NCI-H2227 treated with DMSO at 0.1 percent for 48 hours (cell line): ENCODE data around the gene ZBTB7C.
A peak's percentile ranks its signal among the peaks of the same experiment; 100 is the strongest.

Source experiments
- DNase-seq: peaks from one replicate; lab custom pipeline; 2025; lab: John Stamatoyannopoulos, UW

ZBTB7C gene

GRCh38 chr18:48034651-48035555 lies 374.3 kb downstream of the ZBTB7C start:
- DNase-seq = no peak

- no peak for DNase-seq
Measured at GRCh38 chr18:48033790-48034650, 375.2 kb downstream of the ZBTB7C start.

GRCh38 chr18:48032876-48033789 lies 376.1 kb downstream of the ZBTB7C start:
- DNase-seq = no peak

GRCh38 chr18:48031641-48032040 lies 377.5 kb downstream of the ZBTB7C start:
- DNase-seq = no peak

GRCh38 chr18:48030616-48031480 lies 378.3 kb downstream of the ZBTB7C start:
- DNase-seq = peak; percentile 71

GRCh38 chr18:48029296-48029986 lies 379.7 kb downstream of the ZBTB7C start:
- DNase-seq = no peak

- DNase-seq = no peak
Measured at GRCh38 chr18:48028696-48029095, 380.5 kb downstream of the ZBTB7C start.

- DNase-seq = no peak
Measured at GRCh38 chr18:48028081-48028480, 381.1 kb downstream of the ZBTB7C start.

GRCh38 chr18:48027401-48027963 lies 381.7 kb downstream of the ZBTB7C start:
- no peak for DNase-seq

- no peak for DNase-seq
Measured at GRCh38 chr18:48026216-48026615, 383.0 kb downstream of the ZBTB7C start.

- DNase-seq = no peak
Measured at GRCh38 chr18:48024881-48025660, 384.1 kb downstream of the ZBTB7C start.

GRCh38 chr18:48024009-48024512 lies 385.1 kb downstream of the ZBTB7C start:
- DNase-seq = no peak

- peak; percentile 81 for DNase-seq
Measured at GRCh38 chr18:48023334-48024008, 385.7 kb downstream of the ZBTB7C start.

- DNase-seq = peak; percentile 79
Measured at GRCh38 chr18:48022531-48023329, 386.5 kb downstream of the ZBTB7C start.

GRCh38 chr18:48022021-48022420 lies 387.2 kb downstream of the ZBTB7C start:
- DNase-seq = no peak

- DNase-seq = no peak
Measured at GRCh38 chr18:48021273-48021914, 387.8 kb downstream of the ZBTB7C start.
